Stimulated activated effector memory CD8-positive, alpha-beta T cell treated with anti-CD3 and anti-CD28 coated beads, Interleukin-12 subunit alpha, Interleukin-12 subunit beta, amount 100 ng/mL, for 72 hours (primary cell): ENCODE data around the gene LRIG1.
A peak's percentile ranks its signal among the peaks of the same experiment; 100 is the strongest.

Source experiments
- ATAC-seq: fragments of 150-1000 bp; cut with Tn5 transposase; 2 replicates; pipeline ENCODE4 v1.10.0; 2021
- DNase-seq, 2 donors: peaks; one replicate each; pipeline ENCODE4 v3.0.0; 2021 to 2022; ENCODE audit warnings: low spot score in 2 of 2
- H3K27ac Mint-ChIP-seq: one replicate; pipeline ENCODE4 v1.8.0; 2022; ENCODE audit warnings: mild to moderate bottlenecking, mixed read lengths
- H3K36me3 Mint-ChIP-seq: one replicate; pipeline ENCODE4 v1.8.0; 2022; ENCODE audit warnings: mild to moderate bottlenecking, mixed read lengths
- H3K4me1 Mint-ChIP-seq: one replicate; pipeline ENCODE4 v1.8.0; 2022; ENCODE audit warnings: mixed read lengths
- H3K4me3 Mint-ChIP-seq: one replicate; pipeline ENCODE4 v1.8.0; 2022; ENCODE audit warnings: mild to moderate bottlenecking, mixed read lengths
- H3K9me3 Mint-ChIP-seq: one replicate; pipeline ENCODE4 v1.8.0; 2022; ENCODE audit warnings: mixed read lengths

LRIG1 gene

DNA sequence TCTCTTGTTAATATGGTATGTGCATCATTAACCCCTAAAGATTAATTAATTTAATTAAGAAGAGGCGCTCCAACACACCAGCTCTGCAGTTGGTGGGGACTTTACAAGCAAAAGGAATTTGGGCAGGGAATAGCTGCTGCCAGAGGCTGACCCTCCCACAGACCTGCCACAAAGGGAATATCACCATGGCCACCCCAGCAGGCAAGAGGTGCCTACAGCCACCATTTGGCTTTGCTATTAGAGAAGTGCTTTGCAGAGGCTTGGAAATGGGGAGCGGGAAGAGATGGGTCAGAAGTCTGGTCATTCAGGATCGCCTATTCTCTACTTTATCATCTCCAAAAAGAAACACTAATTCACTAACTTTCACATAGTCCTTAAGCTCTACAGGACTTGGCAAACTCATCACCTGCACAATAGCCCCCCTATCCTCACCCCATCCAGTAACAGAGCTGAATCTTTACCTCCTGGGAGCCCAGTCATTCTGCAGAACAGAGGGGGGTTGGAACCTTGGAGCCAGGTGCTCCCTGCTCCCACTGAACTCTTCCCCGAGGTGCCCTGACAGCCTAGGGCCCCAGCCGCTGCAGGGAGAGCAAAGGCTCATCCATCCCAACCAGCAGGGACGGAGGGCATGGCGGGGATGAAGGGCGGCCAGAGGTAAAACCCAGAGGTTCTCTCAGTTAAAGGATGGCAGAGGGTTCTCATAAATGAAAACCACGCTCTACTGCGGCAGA is 29.7 kb downstream of the LRIG1 start:
- ATAC-seq: no peak
- no peak for DNase-seq
- Mint-ChIP-seq H3K27ac (no peak overlapping the region), H3K36me3 (peaks cover 10% of the 10 kb centered on the region), H3K4me3 (peak overlapping the region; percentile 51), H3K4me1 (peaks cover 44% of the 10 kb centered on the region), H3K9me3 (no peaks in the 10 kb centered on the region)

DNA sequence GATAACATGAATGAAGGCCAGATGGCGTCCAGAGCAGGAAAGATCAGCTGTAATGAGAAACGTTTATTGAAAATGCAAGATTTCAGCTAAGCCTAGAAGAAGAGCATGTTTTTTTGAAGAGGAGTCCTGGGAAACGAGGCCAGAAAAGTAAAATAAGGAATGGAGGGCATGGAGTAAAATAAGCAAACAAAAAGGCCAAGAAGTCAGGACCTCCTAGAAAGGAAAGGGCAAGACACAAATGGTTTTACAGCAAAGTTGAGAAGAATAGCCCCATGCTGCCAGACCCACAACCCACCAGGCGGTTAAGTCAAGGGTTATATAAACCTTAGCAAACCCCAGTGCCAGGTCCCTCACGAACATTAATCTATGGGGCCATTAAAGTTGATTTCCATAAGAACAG is 30.5 kb downstream of the LRIG1 start:
- H3K9me3 Mint-ChIP-seq: no peaks in the 10 kb centered on the region
- H3K36me3 Mint-ChIP-seq: peaks cover 10% of the 10 kb centered on the region
- peaks cover 50% of the 10 kb centered on the region for H3K4me1 Mint-ChIP-seq
- DNase-seq: no peak
- no peak overlapping the region for H3K4me3 Mint-ChIP-seq
- H3K27ac Mint-ChIP-seq: no peak overlapping the region
- ATAC-seq: no peak

DNA sequence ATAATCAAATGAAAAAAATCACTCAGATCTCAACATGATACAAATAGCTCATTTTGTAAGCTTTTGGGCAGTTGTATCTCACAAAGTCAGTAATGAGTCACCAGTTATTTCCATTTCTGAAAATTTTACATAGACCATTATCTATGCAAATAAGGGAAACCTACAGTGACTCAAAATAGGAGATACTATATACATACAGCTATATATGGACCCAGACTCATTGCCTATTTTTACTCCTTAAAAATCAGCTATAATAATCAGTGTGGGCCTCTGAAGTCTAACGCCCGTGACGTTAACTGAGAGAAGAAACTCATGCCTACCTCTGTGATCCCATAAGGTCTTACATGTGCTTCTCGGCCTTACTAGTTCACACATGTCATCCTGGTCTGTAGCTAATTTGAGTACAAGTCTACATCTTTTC is 31.6 kb downstream of the LRIG1 start:
- Mint-ChIP-seq H3K4me3 (peak overlapping the region; percentile 46), H3K36me3 (peaks cover 10% of the 10 kb centered on the region), H3K4me1 (peaks cover 51% of the 10 kb centered on the region), H3K9me3 (no peaks in the 10 kb centered on the region), H3K27ac (peak overlapping the region; percentile 81)
- DNase-seq (no peak), ATAC-seq (peak; percentile 76)

DNA sequence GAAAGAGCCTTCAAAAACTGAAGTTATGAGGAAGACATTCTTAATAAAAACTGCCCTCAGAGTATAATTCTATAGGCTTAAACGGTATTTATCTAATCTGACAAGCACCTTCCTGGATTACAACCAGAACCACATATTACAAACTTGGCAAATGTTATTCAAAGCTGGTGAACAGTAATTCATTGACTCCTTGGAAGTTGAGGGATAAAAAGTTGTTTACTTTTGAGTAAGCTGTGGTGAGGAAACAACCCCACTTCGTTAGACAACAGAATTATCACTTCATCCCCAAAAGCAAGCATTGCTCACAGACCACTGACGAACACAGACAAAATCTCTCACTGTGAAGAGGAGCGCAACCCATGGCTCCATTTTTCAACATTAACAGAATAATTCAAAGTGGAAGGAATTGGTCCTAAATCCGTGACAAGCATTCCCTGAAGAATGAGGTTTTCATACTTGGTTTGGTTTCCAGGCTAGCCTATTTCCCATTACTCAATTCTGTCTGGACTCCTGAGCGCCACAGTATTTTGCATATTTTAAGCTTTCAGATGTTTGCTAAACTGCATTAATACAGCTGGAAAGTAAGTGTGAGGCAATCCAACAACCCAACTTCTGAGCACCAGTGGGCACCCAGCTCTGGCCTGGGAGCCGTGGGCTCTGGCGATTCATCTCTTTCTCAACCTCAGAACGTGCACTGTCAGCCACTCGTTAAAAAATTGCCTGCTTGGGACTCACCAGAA is 32.7 kb downstream of the LRIG1 start:
- DNase-seq (no peak), ATAC-seq (no peak)
- H3K36me3 Mint-ChIP-seq: peaks cover 10% of the 10 kb centered on the region
- H3K9me3 Mint-ChIP-seq: no peaks in the 10 kb centered on the region
- peak overlapping the region; percentile 46 for H3K4me3 Mint-ChIP-seq
- peak overlapping the region; percentile 81 for H3K27ac Mint-ChIP-seq
- peaks cover 61% of the 10 kb centered on the region for H3K4me1 Mint-ChIP-seq

DNA sequence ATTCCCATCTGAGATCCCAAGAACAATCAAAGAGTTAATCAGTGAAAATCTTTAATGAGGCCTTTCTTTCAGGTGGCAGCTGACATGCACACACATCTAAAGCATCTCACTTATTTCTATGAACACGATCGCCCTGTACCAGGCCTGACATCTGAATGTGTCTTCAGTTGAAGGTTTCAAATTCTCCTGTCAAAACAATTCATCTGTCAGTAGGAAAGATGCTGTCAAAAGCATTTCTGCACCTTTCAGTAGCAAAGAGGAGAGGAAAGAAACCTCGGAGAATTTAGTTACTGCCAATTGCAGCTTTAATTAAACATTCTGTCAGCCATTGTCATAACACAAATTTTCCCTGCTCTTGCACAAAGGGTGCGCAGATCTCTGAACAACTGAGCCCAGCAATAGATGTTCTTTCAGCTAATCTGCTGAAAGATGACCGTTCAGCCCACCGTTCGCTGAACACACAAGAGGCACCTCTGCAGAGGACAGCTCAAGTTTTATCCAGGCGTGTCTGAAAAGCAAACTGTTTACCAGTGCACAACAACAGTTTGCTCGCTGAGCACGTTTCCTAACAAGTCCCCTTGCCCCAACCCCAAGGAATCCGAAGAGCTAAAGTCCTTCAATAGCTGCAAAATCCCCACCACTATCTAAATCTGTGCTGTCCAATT is 34.1 kb downstream of the LRIG1 start:
- DNase-seq (no peak), ATAC-seq (no peak)
- Mint-ChIP-seq H3K27ac (no peak overlapping the region), H3K4me1 (peaks cover 69% of the 10 kb centered on the region), H3K9me3 (no peaks in the 10 kb centered on the region), H3K36me3 (peaks cover 5% of the 10 kb centered on the region), H3K4me3 (no peak overlapping the region)

DNA sequence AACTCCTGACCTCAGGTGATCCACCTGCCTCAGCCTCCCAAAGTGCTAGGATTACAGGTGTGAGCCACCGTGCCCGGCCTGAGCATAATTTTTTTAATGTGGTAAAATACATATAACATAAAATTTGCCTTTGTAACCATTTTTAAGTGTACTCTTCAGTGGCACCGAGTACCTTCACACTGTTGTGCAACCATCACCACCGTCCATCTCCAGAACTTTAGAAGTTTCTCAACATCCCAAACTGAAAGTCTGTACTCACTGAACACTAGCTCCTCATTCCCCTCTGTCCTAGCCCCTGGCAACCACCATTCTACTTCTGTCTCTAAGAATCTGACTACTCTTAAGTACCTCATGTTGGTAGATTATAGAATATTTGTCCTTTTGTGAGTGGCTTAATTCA is 35.2 kb downstream of the LRIG1 start:
- H3K4me1 Mint-ChIP-seq: peaks cover 61% of the 10 kb centered on the region
- peaks cover 12% of the 10 kb centered on the region for H3K36me3 Mint-ChIP-seq
- ATAC-seq (no peak), DNase-seq (no peak)
- H3K27ac Mint-ChIP-seq: peak overlapping the region; percentile 49
- H3K4me3 Mint-ChIP-seq: no peak overlapping the region
- no peaks in the 10 kb centered on the region for H3K9me3 Mint-ChIP-seq

DNA sequence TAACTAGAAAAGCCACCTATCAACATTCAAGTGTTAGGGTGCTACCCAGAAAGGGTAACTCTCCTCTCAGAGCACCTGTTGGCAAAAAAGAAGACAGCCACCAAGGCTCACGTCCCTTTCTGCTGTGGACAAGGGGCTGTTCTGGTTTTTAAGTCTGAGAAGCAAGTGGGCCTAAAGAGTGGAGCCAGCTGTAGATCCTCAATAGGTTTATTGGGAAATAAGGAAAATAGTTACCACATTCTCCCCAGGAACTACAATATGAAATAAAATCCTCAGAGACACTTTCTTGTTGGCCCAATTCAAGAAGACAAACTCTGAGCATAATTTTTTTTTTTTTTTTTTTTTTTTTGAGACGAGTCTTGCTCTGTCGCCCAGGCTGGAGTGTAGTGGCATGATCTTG is 35.8 kb downstream of the LRIG1 start:
- ATAC-seq: no peak
- peaks cover 56% of the 10 kb centered on the region for H3K4me1 Mint-ChIP-seq
- H3K27ac Mint-ChIP-seq: no peak overlapping the region
- H3K4me3 Mint-ChIP-seq: no peak overlapping the region
- no peaks in the 10 kb centered on the region for H3K9me3 Mint-ChIP-seq
- peaks cover 17% of the 10 kb centered on the region for H3K36me3 Mint-ChIP-seq
- no peak for DNase-seq

DNA sequence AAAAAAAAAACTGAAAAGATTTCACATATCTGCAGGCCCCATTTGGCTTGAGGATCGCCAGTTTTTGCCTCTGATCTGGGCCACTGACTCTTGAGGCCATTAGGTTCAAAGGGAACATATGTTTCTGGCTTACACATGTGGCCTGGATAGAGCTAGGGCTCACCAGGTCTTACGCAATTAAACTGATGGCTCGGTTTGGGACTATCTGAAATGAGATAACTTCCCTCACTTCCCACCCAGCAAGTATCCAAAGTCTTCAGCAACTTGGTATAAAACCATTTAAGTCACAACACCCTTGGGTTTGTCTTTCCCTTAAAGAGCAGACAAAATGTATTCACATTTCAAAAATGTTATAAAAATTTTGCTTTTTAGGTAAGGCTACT is 36.3 kb downstream of the LRIG1 start:
- Mint-ChIP-seq H3K27ac (no peak overlapping the region), H3K4me3 (no peak overlapping the region), H3K9me3 (no peaks in the 10 kb centered on the region), H3K4me1 (peaks cover 51% of the 10 kb centered on the region), H3K36me3 (peaks cover 22% of the 10 kb centered on the region)
- DNase-seq (no peak), ATAC-seq (no peak)

DNA sequence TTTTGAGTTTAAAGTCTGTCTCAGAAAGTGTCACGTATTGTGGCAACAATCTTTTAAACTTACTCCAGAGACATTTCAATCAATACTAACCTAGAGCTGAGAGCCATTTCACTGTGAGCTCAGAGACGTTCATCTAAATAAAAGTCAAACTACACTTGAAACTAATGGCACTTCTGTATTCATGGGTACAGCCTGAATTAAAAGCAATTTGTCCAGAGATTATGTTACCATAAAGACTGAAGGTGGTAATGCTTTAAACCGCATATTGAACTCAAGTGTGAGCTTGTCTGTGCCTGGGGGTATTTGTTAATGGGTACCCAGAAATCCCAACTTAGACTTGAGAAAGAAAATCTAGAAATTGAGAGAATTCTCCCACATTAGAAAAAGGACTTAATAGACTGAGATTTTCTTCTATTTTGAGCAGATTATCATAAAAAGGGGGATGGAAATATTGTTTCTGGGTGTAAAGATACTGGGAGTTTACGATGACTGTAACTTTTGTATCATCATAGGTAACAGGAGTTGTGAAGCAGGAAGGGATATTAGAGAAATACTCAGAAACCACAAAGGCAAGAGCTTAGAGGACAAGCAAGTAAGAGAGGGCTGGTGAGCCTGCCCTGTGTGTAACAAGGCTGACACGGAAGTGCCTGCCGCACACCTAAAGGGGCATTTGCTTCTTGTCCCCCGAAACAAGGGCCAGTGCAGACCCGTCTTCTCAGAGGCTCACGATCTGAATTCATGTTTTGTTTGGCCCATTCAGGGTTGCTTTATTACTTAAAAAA is 36.9 kb downstream of the LRIG1 start:
- Mint-ChIP-seq H3K4me1 (peaks cover 46% of the 10 kb centered on the region), H3K36me3 (peaks cover 27% of the 10 kb centered on the region), H3K27ac (peak overlapping the region; percentile 63), H3K4me3 (no peak overlapping the region), H3K9me3 (no peaks in the 10 kb centered on the region)
- ATAC-seq (no peak), DNase-seq (no peak)

DNA sequence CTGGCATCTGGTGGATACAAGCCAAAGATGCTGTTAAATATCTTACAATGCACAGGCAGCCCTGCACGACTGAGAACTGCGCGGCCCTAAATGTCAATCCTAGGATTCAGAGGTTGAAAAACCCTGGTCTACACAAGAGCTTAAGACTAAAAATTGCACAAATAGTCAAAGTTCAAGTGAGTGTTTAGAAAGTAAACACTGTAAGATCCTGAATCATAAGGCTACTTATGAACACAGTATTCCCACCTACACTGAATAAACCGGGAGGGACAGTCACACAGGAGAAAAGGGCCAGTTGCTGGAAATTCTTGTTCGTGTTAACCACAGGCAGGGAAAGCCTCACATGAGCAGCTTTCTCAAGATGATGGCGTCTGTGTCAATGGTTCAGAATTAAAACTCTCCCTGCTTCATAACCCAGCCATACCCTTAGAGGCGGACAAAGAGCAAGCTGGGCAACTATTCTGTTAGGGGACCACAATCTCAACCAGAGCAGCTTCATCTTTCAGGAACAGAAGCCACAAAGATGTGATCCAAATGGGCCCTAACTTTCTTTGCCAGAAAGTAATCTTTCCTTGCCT is 37.7 kb downstream of the LRIG1 start:
- Mint-ChIP-seq H3K4me1 (peaks cover 38% of the 10 kb centered on the region), H3K4me3 (no peak overlapping the region), H3K27ac (peak overlapping the region; percentile 63), H3K9me3 (no peaks in the 10 kb centered on the region), H3K36me3 (peaks cover 35% of the 10 kb centered on the region)
- DNase-seq: no peak
- ATAC-seq: no peak

DNA sequence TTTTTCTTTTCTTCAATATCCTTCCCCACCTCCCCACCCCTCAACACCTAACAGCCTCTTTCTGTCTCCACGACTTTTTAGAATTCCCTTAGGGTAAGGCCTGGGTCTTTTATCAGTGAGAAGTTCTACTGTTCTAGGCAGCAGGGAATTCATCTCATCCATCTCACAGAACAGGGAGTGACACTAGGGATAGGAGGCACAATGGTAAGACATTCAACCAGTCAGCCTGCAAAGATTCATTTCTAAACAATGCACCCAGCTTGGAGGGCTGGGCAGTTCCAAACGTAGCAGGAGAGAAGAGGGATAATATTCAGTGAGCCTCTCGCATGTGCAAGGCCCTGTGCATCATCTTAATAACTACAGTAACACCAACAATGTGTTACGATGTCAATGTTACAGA is 43.6 kb downstream of the LRIG1 start:
- Mint-ChIP-seq H3K27ac (no peak overlapping the region), H3K4me1 (peaks cover 21% of the 10 kb centered on the region), H3K36me3 (peaks cover 57% of the 10 kb centered on the region), H3K4me3 (peak overlapping the region; percentile 39), H3K9me3 (no peaks in the 10 kb centered on the region)
- DNase-seq (no peak), ATAC-seq (no peak)

DNA sequence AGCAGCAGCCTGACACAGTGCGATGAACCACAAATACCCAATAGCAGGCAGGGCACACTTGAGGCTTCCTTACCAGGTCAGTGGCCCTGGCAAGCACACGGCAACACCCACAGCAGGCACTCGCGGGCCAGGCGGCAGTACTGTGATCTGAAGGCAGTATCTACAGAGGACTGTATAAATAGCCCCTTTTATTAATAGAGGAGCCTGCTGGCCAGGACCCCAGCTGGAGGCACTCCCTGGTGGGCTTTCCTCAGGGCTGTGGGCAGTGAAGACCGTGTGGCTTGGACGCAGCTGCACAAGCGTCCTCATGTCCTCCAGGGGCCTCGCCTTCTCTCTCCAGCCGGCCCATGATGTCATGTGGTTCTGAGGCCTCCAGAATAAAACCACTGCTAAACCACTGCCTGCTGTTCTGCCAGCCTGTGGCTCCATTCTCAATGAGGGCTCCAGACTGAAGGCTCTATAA is 44.1 kb downstream of the LRIG1 start:
- no peak overlapping the region for H3K27ac Mint-ChIP-seq
- ATAC-seq: peak; percentile 85
- H3K36me3 Mint-ChIP-seq: peaks cover 57% of the 10 kb centered on the region
- no peak for DNase-seq
- peaks cover 16% of the 10 kb centered on the region for H3K4me1 Mint-ChIP-seq
- peak overlapping the region; percentile 39 for H3K4me3 Mint-ChIP-seq
- no peaks in the 10 kb centered on the region for H3K9me3 Mint-ChIP-seq

DNA sequence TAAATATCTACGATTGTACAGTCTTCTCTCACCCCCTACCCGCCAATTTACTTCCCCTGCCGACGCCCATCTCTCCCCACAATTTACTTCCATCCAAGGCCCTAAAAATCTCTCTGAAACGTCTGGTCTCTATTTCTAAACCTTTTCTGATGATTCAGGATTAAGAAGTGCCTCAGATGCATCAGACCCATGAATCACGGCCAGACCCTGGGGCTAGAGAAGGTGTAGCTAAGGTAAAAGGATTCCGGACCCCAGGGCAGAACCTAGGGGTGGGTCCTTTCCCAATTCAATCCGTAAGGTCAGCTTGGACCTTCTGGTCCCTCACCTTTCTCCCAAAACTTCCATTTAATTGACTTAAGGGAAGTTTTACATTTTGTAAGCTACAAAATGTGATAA is 46.4 kb downstream of the LRIG1 start:
- H3K9me3 Mint-ChIP-seq: no peaks in the 10 kb centered on the region
- ATAC-seq (no peak), DNase-seq (no peak)
- no peak overlapping the region for H3K4me3 Mint-ChIP-seq
- no peak overlapping the region for H3K27ac Mint-ChIP-seq
- H3K4me1 Mint-ChIP-seq: peaks cover 16% of the 10 kb centered on the region
- H3K36me3 Mint-ChIP-seq: peaks cover 41% of the 10 kb centered on the region

DNA sequence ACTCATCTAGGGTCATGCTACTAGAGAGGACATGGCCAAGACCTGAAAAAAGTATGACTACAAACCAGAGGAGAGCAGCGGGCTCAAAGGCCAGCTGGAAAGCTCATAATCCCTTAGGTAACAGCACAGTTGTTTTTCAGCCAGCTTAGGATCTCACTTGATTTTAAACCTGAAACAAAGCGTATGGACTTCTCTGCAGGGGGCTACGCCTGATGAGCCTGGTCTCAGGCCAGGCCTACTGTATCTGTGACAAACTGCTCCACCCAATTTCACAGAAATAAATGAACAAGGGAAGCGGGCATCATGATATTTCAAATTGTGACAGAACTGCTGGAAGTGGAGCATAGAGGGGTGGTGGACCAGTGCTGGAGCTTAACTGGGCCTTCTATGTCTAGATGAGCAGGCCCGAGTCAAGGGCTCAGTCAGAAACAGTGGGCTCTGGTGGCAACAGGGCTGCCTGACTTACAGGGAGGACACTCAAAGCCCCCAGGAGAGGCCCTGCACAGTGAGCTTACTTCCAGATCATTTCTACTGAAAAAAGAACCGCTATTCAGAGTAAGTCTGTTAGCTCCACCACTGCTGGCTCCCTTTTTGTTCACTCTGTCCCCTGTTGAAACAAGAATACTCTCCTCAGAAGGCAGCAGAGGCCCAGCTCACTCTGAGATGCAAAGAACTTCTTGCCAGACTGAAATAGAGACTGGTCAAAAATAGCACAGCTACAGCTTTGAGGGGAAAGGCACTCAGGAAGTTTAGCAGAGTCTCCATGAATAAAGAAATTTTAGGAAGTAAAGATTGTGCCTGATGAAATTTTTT is 47.0 kb downstream of the LRIG1 start:
- Mint-ChIP-seq H3K4me1 (peaks cover 16% of the 10 kb centered on the region), H3K9me3 (no peaks in the 10 kb centered on the region)

More for the DNA sequence above, 47.0 kb downstream of the LRIG1 start:
- no peak overlapping the region for H3K27ac Mint-ChIP-seq
- H3K36me3 Mint-ChIP-seq: peaks cover 38% of the 10 kb centered on the region
- no peak for DNase-seq
- ATAC-seq: no peak
- H3K4me3 Mint-ChIP-seq: no peak overlapping the region
